Glutamatergic neuron (in vitro differentiated cells): ENCODE results near the gene TEX2. TPM values are rescaled to one million over a fixed set of nuclear protein-coding genes. Genes with fewer than 3 reads are reported as not detected.
"Not testable (repeated sequence)": the region's sequence is repeated elsewhere in the genome, so short reads cannot be mapped to it uniquely, and the experiment has no call there.

Experiments
- DNase-seq: peaks from one replicate; pipeline ENCODE4 v3.0.0; 2022
- H3K27ac Mint-ChIP-seq: one replicate; pipeline ENCODE4 v1.8.0; 2020; ENCODE audit warnings: mild to moderate bottlenecking, mixed read lengths, inconsistent platforms; ENCODE audit not compliant: unreplicated experiment
- H3K27me3 Mint-ChIP-seq: one replicate; pipeline ENCODE4 v1.8.0; 2020; ENCODE audit warnings: mild to moderate bottlenecking, moderate library complexity, mixed read lengths, inconsistent platforms; ENCODE audit not compliant: unreplicated experiment
- H3K36me3 Mint-ChIP-seq: one replicate; pipeline ENCODE4 v1.8.0; 2020; ENCODE audit warnings: mild to moderate bottlenecking, mixed read lengths, inconsistent platforms; ENCODE audit not compliant: unreplicated experiment
- H3K4me1 Mint-ChIP-seq: one replicate; pipeline ENCODE4 v1.8.0; 2020; ENCODE audit warnings: mild to moderate bottlenecking, low read depth, mixed read lengths, inconsistent platforms; ENCODE audit not compliant: unreplicated experiment
- H3K4me3 Mint-ChIP-seq: one replicate; pipeline ENCODE4 v1.8.0; 2020; ENCODE audit warnings: mild to moderate bottlenecking, mixed read lengths, inconsistent platforms; ENCODE audit not compliant: unreplicated experiment
- H3K9me3 Mint-ChIP-seq: one replicate; pipeline ENCODE4 v1.8.0; 2020; ENCODE audit warnings: mild to moderate bottlenecking, moderate library complexity, mixed read lengths, inconsistent platforms; ENCODE audit not compliant: unreplicated experiment
- total RNA-seq: library from RNA; stranded (reverse); fragmentation: NEBNext Ultra II Directional; extraction: Animal tissue kit (Norgen Biotek cat#: 25700); gene quantifications from one replicate; pipeline ENCODE4 v1.2.1, GENCODE V29; 2021; ENCODE audit not compliant: unreplicated experiment
- TF ChIP-seq, protein P1 (sequence below): fragments of 200-600 bp; sonication (generic); IDR thresholded peaks from one replicate; pipeline ENCODE4 v1.5.0; 2021; ENCODE audit not compliant: partially characterized antibody, unreplicated experiment

TEX2 gene
- total RNA-seq, 1 donor from 2014 or later, result 11.7 TPM

GRCh38 chr17:64188088-64188487 lies 75.0 kb downstream of the TEX2 start:
- H3K36me3 Mint-ChIP-seq, result no peaks in the 10 kb centered on the region
- DNase-seq, result no peak
- H3K27ac Mint-ChIP-seq, result no peak overlapping the region
- no peaks in the 10 kb centered on the region for H3K27me3 Mint-ChIP-seq
- H3K4me1 Mint-ChIP-seq, result peaks cover 10% of the 10 kb centered on the region
- TF ChIP-seq, protein P1, sequence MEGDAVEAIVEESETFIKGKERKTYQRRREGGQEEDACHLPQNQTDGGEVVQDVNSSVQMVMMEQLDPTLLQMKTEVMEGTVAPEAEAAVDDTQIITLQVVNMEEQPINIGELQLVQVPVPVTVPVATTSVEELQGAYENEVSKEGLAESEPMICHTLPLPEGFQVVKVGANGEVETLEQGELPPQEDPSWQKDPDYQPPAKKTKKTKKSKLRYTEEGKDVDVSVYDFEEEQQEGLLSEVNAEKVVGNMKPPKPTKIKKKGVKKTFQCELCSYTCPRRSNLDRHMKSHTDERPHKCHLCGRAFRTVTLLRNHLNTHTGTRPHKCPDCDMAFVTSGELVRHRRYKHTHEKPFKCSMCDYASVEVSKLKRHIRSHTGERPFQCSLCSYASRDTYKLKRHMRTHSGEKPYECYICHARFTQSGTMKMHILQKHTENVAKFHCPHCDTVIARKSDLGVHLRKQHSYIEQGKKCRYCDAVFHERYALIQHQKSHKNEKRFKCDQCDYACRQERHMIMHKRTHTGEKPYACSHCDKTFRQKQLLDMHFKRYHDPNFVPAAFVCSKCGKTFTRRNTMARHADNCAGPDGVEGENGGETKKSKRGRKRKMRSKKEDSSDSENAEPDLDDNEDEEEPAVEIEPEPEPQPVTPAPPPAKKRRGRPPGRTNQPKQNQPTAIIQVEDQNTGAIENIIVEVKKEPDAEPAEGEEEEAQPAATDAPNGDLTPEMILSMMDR, result no peak
- H3K9me3 Mint-ChIP-seq, result peaks cover 2% of the 10 kb centered on the region
- H3K4me3 Mint-ChIP-seq, result no peak overlapping the region

GRCh38 chr17:64187093-64187895 lies 75.8 kb downstream of the TEX2 start:
- Mint-ChIP-seq H3K9me3 (peaks cover 2% of the 10 kb centered on the region), H3K27ac (no peak overlapping the region)

DNA sequence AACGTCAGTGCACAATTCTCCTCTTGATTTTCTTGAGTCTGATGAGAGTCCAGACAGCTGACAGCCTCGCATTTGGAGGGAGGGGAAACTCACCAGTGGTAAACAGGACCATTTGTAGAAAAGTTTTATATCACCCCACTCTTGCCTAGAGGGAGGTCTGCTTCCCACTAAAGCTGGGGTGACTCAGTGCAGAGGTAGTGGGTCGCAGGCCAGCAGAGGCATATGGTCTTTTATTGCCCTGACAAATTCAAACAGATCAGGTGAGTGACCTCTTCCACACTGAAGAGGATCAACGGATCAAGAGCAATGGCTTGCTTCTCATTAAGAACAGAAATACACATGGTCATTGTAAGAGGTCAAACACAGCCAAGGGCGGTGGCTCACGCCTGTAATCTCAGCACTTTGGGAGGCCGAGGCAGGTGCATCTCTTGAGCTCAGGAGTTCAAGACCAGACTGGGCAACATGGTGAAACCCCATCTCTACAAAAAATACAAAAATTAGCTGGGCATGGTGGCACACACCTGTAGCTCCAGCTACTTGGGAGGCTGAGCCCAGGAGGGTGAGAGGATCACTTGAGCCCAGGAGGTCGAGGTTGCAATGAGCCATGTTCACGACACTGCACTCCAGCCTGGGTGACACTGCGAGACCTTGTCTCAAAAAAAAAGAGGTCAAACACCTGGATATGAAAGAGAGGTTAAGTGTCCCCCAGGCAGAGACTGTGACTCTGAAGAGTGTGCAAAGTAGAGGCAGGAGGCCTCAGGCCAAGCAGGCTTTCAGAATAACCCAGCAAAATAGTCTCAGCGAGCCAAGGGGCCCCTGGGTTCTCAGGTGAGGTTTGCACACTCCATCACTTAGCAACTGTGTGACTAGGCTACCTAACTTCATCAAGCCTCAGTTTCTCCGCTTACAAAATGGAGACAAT lies 76.6 kb downstream of the TEX2 start:
- Mint-ChIP-seq H3K27ac (no peak overlapping the region), H3K4me3 (no peak overlapping the region), H3K27me3 (no peaks in the 10 kb centered on the region), H3K36me3 (no peaks in the 10 kb centered on the region), H3K4me1 (peaks cover 10% of the 10 kb centered on the region), H3K9me3 (peaks cover 2% of the 10 kb centered on the region)
- no peak for DNase-seq
- TF ChIP-seq, protein P1, result no peak

More at GRCh38 chr17:64187093-64187895, 75.8 kb downstream of the TEX2 start:
- Mint-ChIP-seq H3K36me3 (no peaks in the 10 kb centered on the region), H3K4me3 (no peak overlapping the region), H3K27me3 (no peaks in the 10 kb centered on the region), H3K4me1 (peaks cover 10% of the 10 kb centered on the region)
- TF ChIP-seq, protein P1, result no peak
- DNase-seq, result no peak

- not testable (repeated sequence) for H3K27ac Mint-ChIP-seq, H3K4me1 Mint-ChIP-seq, H3K4me3 Mint-ChIP-seq, H3K36me3 Mint-ChIP-seq, DNase-seq, H3K27me3 Mint-ChIP-seq, H3K9me3 Mint-ChIP-seq
Observed at GRCh38 chr17:64185557-64185956, 77.5 kb downstream of the TEX2 start.

DNA sequence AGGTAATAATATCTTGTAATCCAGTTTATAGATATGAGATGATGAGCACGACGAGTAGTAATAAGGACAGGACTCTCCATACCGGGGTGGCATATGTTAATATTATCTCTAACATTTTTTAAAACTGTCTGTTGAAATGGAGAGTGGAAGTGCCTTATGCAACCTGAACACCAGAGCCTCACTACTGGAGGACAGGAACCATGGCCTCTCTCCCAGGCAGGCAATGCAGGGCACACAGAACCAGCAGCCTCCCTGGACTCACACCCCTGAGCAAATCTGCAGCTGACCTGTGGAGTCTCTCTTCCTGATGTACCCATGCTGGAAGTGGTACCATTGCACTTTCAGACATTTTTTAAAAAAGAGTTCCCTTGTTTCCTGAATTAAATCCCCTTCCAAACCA lies 78.0 kb downstream of the TEX2 start:
- Mint-ChIP-seq H3K4me3 (no peak overlapping the region), H3K27me3 (no peaks in the 10 kb centered on the region), H3K27ac (no peak overlapping the region), H3K9me3 (peaks cover 2% of the 10 kb centered on the region), H3K4me1 (peaks cover 2% of the 10 kb centered on the region), H3K36me3 (no peaks in the 10 kb centered on the region)
- DNase-seq, result no peak
- TF ChIP-seq, protein P1, result no peak
